ENCODE data around the gene GTF3C5. TPM values are rescaled to one million over a fixed set of nuclear protein-coding genes. Genes with fewer than 3 reads are reported as not detected.
"Not testable (repeated sequence)": the region's sequence is repeated elsewhere in the genome, so short reads cannot be mapped to it uniquely, and the experiment has no call there.

GTF3C5 gene
- polyA plus RNA-seq, 4 donors, result 62.5 to 69.0 (median 68.7) TPM

DNA sequence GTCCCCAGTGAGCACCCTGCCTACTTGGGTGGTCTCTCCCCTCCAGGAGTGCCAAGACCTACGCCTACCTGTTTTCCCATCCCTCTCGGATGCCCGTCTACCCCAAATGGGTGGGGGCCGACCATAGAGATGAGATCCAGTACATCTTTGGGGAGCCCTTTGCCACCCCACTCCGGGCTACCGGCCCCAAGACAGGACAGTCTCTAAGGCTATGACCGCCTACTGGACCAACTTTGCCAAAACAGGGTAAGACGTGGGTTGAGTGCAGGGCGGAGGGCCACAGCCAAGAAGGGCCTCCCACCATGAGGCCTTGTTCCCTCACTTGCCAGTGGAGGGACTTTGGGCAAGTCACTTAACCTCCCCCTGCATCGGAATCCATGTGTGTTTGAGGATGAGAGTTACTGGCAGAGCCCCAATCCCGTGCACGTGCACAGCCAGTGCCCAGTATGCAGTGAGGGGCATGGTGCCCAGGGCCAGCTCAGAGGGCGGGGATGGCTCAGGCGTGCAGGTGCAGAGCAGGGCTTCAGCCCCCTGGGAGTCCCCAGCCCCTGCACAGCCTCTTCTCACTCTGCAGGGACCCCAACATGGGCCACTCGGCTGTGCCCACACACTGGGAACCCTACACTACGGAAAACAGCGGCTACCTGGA is 55.5 kb downstream of the GTF3C5 start:
- DNase-seq (ENCODE audit: low read depth in 4 of 4, low spot score in 3 of 4), result not testable (repeated sequence)

DNA sequence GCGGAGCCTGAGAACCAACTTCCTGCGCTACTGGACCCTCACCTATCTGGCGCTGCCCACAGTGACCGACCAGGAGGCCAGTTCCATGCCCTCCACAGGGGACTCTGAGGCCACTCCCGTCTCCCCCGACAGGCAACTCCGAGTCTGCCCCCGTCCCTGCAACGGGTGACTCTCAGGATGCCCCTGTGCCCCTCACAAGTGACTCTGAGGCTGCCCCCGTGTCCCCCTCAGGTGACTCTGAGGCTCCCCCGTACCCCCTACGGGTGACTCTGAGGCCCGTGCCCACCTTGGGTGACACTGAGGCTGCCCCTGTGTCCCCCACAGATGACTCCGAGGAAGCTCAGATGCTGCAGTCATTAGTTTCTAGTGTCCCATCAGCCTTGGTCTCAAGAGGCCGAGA is 56.1 kb downstream of the GTF3C5 start:
- no peak for DNase-seq (ENCODE audit: low read depth in 4 of 4, low spot score in 3 of 4)

DNA sequence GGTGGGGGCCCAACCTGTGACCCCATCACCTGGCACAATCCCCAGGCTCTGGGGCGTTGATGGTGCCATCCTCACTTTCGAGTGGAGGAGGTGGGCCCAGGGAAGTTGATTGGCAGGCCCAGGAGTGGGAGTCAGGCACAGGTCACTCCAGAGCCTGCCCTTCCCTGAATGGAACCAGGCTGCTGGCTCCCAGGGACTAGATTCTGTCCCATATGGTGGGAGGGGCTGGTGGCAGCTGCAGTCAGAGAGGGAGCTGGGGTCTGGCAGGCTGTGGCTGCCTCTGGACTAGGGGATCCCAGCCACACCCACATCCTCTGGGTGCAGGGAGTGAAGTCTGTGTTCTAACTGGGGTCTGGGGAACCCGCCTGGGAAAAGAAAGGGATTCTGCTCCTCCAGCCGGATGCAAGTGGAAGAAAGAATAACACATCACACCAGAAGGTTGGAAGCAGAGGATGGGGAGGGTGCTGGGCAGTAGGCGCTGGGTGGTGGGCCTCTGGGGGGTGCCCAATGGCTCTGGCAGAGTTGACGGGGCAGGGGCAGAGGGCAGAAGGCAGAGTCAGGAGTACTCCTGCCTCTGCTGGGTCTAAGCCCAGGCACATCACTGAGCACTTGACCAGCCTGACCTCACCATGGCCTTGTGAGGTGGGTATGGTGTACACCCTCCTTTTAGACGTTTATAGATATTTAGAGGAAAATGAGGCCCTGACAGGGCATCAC is 56.8 kb downstream of the GTF3C5 start:
- DNase-seq (ENCODE audit: low read depth in 4 of 4, low spot score in 3 of 4), result no peak

- no peak for DNase-seq (ENCODE audit: low read depth in 4 of 4, low spot score in 3 of 4)
These were observed 57.5 kb downstream of the GTF3C5 start for GRCh38 chr9:133088146-133088750.

DNA sequence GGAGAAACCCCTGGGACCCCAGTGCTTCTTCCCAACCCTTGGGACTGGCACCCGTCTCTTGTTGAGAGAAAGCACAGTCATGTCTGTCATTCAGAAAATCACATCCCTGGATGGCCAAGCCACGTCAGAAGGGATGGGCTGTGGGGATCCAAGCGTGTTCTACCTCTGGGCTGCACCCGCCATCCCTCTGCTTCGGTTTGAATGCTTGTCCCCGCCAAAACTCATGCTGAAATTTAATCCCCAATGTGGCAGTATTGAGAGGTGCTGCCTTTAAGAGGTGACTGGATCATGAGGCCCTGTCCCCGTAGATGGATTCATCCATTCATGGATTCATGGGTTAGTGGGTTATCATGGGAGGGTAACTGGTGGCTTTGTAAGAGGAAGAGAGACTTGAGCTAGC is 58.0 kb downstream of the GTF3C5 start:
- DNase-seq (ENCODE audit: low read depth in 4 of 4, low spot score in 3 of 4), result no peak

DNA sequence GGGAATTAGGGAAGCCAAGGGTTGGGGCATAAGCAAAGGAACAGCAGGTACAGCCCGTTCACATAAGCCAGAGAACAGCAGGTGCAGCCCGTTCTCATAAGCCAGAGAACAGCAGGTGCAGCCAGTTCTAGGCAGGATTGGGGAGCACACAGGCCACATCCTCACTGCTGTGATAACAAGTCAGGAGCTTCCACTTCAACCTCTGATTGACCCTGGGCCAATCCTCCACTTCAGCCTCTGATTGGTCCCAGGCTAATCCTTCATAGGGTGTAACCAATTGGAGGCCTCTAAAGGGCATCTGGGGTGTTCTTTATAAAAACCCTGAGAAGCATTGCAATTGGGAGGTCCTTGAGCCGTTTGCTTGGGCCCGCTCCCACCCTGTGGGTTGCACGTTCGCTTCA is 58.5 kb downstream of the GTF3C5 start:
- DNase-seq (ENCODE audit: low read depth in 4 of 4, low spot score in 3 of 4), result no peak

GRCh38 chr9:133090187-133090586 is 59.4 kb downstream of the GTF3C5 start:
- DNase-seq (ENCODE audit: low read depth in 4 of 4, low spot score in 3 of 4), result no peak

GRCh38 chr9:133090752-133091385 is 60.1 kb downstream of the GTF3C5 start:
- no peak for DNase-seq (ENCODE audit: low read depth in 4 of 4, low spot score in 3 of 4)

GRCh38 chr9:133094351-133094750 is 63.6 kb downstream of the GTF3C5 start:
- DNase-seq (ENCODE audit: low read depth in 4 of 4, low spot score in 3 of 4), result not testable (repeated sequence)

DNA sequence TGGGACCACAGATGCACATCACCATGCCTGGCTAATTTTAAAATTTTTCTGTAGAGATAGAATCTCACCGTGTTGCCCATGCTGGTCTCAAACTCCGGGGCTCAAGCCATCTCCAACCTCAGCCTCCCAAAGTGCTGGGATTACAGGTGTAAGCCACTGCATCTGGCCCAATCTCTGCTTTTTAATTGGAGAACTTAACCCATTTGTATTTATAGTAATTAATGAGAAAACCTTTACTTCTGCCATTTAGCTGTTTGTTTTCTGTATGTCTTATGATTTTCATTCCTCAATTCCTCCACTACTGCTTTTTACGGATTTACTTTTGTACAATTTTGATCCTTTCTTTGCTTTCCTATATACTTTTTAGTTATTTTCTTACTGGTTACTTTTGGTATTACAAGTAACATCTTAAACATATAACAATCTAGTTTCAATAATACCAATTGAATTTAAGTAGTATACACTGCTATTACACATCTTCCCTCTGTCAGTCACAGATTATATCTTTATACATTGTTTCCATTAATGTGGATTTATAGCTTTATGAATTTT is 64.1 kb downstream of the GTF3C5 start:
- no peak for DNase-seq (ENCODE audit: low read depth in 4 of 4, low spot score in 3 of 4)

- DNase-seq (ENCODE audit: low read depth in 4 of 4, low spot score in 3 of 4), result no peak
These were observed 67.4 kb downstream of the GTF3C5 start for GRCh38 chr9:133098104-133098754.

- DNase-seq (ENCODE audit: low read depth in 4 of 4, low spot score in 3 of 4), result no peak
These were observed 68.1 kb downstream of the GTF3C5 start for GRCh38 chr9:133098871-133099270.

DNA sequence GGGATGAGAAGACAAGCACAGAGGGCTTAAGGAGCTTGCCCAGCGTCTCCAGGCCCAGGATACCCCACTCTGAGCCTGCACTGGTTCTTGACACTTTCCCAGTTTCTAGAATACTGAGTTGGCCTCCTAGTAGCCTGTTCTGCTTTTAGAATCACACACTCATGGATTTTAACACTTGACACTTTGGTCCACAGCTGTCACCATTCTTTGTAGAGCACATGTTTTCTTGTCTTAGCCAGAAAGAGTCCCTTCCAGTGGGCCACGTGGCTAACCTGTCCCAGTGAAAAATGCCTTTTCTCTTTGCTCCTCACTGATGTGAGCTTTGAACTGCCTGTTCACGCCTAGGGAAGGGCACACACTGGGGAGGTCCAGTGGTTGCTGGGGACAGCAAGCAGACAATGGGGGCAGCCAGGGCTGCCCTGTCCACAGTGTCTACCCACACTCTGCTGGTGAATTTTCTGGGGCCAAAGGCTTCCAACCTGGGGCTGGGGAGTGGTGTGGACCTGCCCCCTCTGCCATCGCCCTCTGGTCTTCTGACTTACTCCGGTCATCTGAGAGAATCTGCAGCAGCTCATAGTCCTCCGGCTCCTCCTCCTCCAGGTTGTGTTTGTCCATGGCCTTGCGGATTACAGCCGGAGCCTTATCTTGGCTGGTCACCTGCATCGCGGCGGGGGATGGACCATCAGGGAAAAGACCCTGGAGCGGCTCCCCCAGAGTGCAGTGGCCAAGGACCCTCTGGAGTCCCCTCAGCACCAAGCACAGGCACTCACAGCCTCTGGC is 69.1 kb downstream of the GTF3C5 start:
- DNase-seq (ENCODE audit: low read depth in 4 of 4, low spot score in 3 of 4), result no peak

GRCh38 chr9:133100506-133101355 is 69.9 kb downstream of the GTF3C5 start:
- no peak for DNase-seq (ENCODE audit: low read depth in 4 of 4, low spot score in 3 of 4)

- no peak for DNase-seq (ENCODE audit: low read depth in 4 of 4, low spot score in 3 of 4)
These were observed 70.8 kb downstream of the GTF3C5 start for GRCh38 chr9:133101356-133102189.

DNA sequence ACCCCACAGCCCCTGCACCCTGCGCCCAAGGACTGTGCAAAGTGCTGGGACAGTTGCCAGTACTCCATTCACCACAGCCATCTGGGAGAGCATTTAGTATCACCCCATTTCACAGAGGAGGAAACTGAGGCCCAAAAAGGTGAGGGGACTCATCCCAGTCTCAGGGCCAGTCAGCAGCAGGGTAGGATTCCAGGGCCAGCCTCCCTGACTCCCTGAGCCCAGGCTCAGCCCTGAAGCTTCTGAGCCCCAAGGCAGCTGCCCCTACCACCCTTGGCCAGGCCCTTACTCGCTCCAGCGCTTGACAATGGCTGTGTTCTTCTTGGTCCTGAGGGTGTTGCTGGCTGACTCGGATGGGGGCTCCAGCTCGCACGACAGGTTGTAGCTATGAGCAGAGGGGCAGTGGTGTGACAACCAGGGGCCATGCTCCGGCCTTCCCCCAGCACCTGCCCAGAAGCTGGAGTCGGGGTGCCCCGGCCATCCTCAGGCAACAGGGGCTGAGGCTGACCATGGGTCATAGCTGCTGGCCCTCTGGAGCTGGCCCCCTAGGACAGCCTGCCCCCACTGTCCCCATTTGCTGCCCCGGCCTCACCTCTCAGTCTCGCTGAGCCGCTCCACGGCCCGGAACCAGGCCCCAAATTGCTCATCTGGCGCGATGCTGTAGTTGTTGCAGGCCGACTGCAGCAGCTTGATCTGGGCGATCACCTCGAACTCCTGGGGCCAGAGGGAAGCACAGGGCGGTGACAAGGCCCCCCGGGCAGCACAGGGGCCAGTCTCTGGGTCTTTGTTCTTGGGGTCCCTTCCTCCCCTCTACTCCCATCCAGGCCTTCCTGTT is 71.6 kb downstream of the GTF3C5 start:
- DNase-seq (ENCODE audit: low read depth in 4 of 4, low spot score in 3 of 4), result no peak

All from right renal pelvis (tissue), 4 donors.